ENCODE results near the gene HEMGN. TPM values are rescaled to one million over a fixed set of nuclear protein-coding genes. Genes with fewer than 3 reads are reported as not detected.

The HEMGN gene
- total and polyA plus RNA-seq, 2 of the 13 experiments (the other 11 are each of a cell fraction or from before 2014, with no cell fraction given): not detected

- ATAC-seq: no peak
- no peak overlapping the region for H3K27ac ChIP-seq (ENCODE audit: extremely low read length, insufficient read depth, low read length)
- WGBS (ENCODE audit: low lambda C conversion rate): 9% methylated on average over 4 of the region's 4 CpGs
- no peak overlapping the region for H3K4me2 ChIP-seq (ENCODE audit: low read depth, low read length)
- no peaks in the 10 kb centered on the region for H4K20me1 ChIP-seq (ENCODE audit: insufficient read depth, low read length)
- no peaks in the 10 kb centered on the region for H3K36me3 ChIP-seq (replicated peaks in 1 of 2; ENCODE audit: control insufficient read depth in 1 of 2, insufficient read depth in 2 of 2, low read length in 2 of 2)
- TF ChIP-seq NFYB (CRISPR knock-in tag; IDR thresholded peaks at IDR 0.05) (no peak), PRMT3 (CRISPR knock-in tag; IDR thresholded peaks at IDR 0.05; ENCODE audit: borderline replicate concordance, low read depth) (no peak), SMAD1 (CRISPR knock-in tag; IDR thresholded peaks at IDR 0.05; ENCODE audit: borderline replicate concordance, low read depth) (no peak), ZNF34 (CRISPR knock-in tag; IDR thresholded peaks at IDR 0.05; ENCODE audit: borderline replicate concordance) (no peak), TEAD3 (CRISPR knock-in tag; optimal IDR thresholded peaks at IDR 0.05; ENCODE audit: borderline replicate concordance) (no peak), ZNF724P (CRISPR knock-in tag; IDR thresholded peaks at IDR 0.05; ENCODE audit: borderline replicate concordance) (no peak), ZNF615 (CRISPR knock-in tag; IDR thresholded peaks at IDR 0.05; ENCODE audit: borderline replicate concordance) (no peak), HBP1 (CRISPR knock-in tag; IDR thresholded peaks at IDR 0.05; ENCODE audit: low read depth) (no peak), GFI1 (CRISPR knock-in tag; IDR thresholded peaks at IDR 0.05; ENCODE audit: borderline replicate concordance) (no peak), ONECUT2 (CRISPR knock-in tag; IDR thresholded peaks at IDR 0.05) (no peak), ZNF550 (CRISPR knock-in tag; IDR thresholded peaks at IDR 0.05; ENCODE audit: borderline replicate concordance) (no peak), MTA1 (CRISPR knock-in tag; IDR thresholded peaks at IDR 0.05; ENCODE audit: borderline replicate concordance) (no peak), ZMYM3 (CRISPR knock-in tag; IDR thresholded peaks at IDR 0.05) (no peak), ATM (IDR thresholded peaks at IDR 0.05; ENCODE audit: borderline replicate concordance) (no peak), SOX13 (IDR thresholded peaks at IDR 0.05) (no peak), SOX13 (CRISPR knock-in tag; conservative IDR thresholded peaks at IDR 0.05 in 1 of 2, IDR thresholded peaks at IDR 0.05 in 1 of 2) (no peak), YY1 (IDR thresholded peaks at IDR 0.05; ENCODE audit: insufficient read depth, insufficient replicate concordance, low read depth, low read length) (no peak), YEATS4 (CRISPR knock-in tag; IDR thresholded peaks at IDR 0.05; ENCODE audit: borderline replicate concordance) (no peak), PAX8 (CRISPR knock-in tag; IDR thresholded peaks at IDR 0.05; ENCODE audit: borderline replicate concordance) (no peak)
- no peak for DNase-seq (ENCODE audit: low spot score)
- H3K27me3 ChIP-seq (ENCODE audit: control insufficient read depth in 1 of 2, insufficient read depth in 2 of 2, low read length in 2 of 2): peaks cover 0 to 10% of the 10 kb centered on the region in 2 experiments; a peak in 1 of 5 replicates
- CTCF ChIA-PET (ENCODE audit: low intra/inter-chr PET ratio, low total read pairs): no interaction called here
- FAIRE-seq: no peak
- no peak overlapping the region for H3K4me3 ChIP-seq (replicated peaks in 1 of 3; ENCODE audit: insufficient read depth in 1 of 3, low read depth in 2 of 3, low read length in 3 of 3)
- H3K9ac ChIP-seq (ENCODE audit: insufficient read depth, low read depth, low read length): no peak overlapping the region
- no peak overlapping the region for H2AFZ ChIP-seq (ENCODE audit: low read length)
- POLR2A ChIA-PET: no interaction called here
- peaks cover 4% of the 10 kb centered on the region; the same call in 1 of the 2 replicates for H3K4me1 ChIP-seq (ENCODE audit: insufficient read depth, low read length)
- H3K79me2 ChIP-seq (ENCODE audit: insufficient read depth, low read length): no peaks in the 10 kb centered on the region
- in situ Hi-C loops (cut with HindIII; ENCODE audit: extremely low pct_ligation_motif_present, low pct_unique_long_range_greater_than_20kb) (loop anchor here (10.0 kb wide), 2 partner anchors 56 to 106 kb away; partner anchors contain the start of gene ANP32B), intact Hi-C loops (cut with micrococcal nuclease; ENCODE audit: unreplicated experiment) (no loop called here)
- no peaks in the 10 kb centered on the region for H3K9me3 ChIP-seq (ENCODE audit: low read length)
- BruUV-seq (replicated peaks): no TSS peak
Observed at GRCh38 chr9:97928986-97929604, 8.9 kb downstream of the HEMGN start.
